Activated CD4-positive, CD25-positive, alpha-beta regulatory T cell treated with anti-CD3 and anti-CD28 coated beads, Interleukin-2, amount 50 U/mL, for 24 hours (primary cell): Measurements from ENCODE around the gene CCN2.
"Not testable (repeated sequence)": the region's sequence is repeated elsewhere in the genome, so short reads cannot be mapped to it uniquely, and the experiment has no call there.

ENCODE experiments used
- ATAC-seq, 2 donors: fragments of 150-1000 bp; cut with Tn5 transposase; one replicate each; pipeline ENCODE4 v1.10.0; 2021; ENCODE audit warnings: mild to moderate bottlenecking in 1 of 2, moderate library complexity in 1 of 2

The CCN2 gene

DNA sequence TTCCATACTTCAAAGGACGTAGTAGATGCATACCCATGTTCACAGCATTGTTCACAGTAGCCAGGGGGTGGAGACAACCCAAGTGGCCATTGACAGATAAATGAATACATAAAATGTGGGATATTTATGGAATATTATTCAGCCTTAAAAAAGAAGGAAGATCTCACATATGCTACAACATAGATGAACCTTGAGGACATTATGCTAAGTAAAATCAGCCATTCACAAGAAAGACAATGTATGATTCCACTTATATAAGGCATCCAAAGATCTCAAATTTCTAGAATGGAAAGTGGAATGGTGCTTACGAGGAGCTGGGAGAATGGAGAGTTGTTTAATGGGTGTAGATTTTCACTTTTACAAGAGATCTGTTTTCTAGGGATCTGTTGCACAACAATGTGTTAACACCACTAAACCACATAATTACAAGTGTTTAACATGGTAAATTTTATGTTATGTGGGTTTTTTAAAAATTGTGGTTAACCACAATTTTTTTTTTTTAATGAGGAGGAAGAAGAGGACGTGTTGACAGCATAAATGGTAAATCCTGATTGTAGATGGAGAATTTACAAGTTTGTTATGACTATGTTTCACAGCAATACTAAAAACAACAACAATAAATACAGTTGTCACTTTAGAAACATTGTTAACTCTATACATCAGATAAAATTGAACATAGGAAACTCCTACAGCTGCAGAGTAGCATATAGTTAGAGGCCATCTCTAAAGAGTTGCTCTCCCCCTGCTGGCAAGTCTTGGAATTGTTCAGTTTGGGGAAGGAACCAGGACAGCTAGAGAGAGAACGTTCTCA is 41.6 kb downstream of the CCN2 start:
- ATAC-seq = peak; percentile 71 to 82

DNA sequence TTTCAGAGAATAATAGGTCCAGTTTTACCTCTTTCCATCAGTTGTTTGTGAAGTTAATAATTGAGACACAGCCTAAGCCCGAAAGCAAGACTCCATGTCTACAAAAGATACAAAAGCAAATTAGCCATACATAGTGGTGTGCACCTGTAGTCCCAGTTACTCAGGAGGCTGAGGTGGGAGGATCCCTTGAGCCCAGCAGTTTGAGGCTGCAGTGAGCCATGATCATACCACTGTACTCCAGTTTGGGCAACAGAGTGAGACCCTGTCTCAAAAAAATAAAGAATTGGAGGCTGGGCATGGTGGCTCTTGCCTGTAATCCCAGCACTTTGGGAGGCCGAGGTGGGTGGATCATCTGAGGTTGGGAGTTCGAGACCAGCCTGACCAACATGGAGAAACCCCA is 42.4 kb downstream of the CCN2 start:
- ATAC-seq = not testable (repeated sequence)

DNA sequence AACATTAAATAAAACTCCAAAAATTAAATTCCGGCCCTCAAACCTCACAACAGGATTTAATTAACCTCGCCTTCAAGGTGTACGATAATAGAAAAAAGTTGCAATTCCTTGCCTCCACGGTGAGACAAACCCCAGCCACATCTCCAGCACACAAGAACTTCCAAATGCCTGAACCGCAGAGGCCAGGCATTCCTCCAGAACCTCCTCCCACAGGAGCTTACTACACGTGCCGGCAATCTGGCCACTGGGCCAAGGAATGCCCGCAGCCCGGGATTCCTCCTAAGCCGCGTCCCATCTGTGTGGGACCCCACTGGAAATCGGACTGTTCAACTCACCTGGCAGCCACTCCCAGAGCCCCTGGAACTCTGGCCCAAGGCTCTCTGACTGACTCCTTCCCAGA is 47.4 kb downstream of the CCN2 start:
- not testable (repeated sequence) for ATAC-seq

DNA sequence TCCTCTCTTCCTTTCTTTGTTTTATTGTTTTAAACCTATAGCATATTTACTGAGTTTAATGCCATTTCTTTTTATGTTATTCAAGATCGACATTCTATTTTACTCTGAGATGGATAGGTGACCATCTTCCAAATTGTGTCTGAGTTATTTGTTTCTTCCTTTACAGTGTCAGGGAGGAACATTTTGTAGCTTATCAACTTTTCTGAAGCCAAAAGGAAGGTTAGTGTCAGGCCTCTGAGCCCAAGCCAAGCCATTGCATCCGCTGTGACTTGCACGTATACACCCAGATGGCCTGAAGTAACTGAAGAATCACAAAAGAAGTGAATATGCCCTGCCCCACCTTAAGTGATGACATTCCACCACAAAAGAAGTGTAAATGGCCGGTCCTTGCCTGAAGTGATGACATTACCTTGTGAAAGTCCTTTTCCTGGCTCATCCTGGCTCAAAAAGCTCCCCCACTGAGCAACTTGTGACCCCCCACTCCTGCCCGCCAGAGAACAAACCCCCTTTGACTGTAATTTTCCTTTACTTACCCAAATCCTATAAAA is 49.8 kb downstream of the CCN2 start:
- not testable (repeated sequence) for ATAC-seq

DNA sequence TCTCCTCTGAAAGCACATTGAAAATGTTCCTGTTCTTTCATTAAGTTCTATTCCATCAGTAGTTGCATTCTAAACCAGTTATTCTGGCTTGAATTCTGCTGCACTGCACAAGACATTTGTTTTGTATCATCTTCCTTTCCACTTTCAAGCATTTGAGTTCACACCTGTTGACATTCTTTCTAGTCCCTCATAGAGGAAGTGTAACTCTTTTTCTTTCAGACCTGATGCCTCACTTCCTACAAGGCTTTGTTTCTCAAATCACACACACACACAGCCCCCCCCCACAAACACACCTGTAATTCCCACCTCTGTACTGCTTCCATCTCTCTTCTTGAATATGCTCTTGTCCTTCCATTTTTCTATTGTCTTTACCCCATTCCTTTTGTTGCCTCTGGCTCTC is 50.9 kb downstream of the CCN2 start:
- no peak for ATAC-seq

DNA sequence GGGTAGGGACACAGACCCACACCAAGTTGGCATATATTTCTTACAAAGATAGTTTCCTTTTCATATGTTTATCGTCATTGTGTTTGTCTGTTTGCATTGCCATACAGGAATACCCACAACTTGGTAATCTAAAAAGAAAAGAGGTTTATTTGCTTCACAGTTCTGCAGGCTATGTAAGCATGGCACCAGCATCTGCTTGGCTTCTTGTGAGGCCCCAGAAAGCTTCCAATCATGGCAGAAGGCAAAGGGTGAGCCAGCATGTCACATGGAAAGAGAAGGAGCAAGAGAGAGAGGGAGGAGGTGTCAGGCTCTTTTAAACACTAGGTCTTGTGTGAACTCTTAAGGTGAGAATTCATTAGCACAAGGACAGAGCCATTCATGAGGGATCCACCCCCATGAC is 52.5 kb downstream of the CCN2 start:
- no peak for ATAC-seq
